ENCODE data around the gene CNNM4.
A peak's percentile ranks its signal among the peaks of the same experiment; 100 is the strongest.

Gene CNNM4

GRCh38 chr2:96816127-96816835, 55.6 kb downstream of the CNNM4 start, which contains the start of gene CNNM3:
CNNM3 (plus strand) TSS chr2:96816268; CDS start chr2:96816278, 10 bp downstream.
- peak; percentile 77 for DNase-seq

GRCh38 chr2:96816836-96817702, 56.4 kb downstream of the CNNM4 start:
- DNase-seq, result no peak

- no peak for DNase-seq
These were observed 57.2 kb downstream of the CNNM4 start for GRCh38 chr2:96817882-96818281.

- no peak for DNase-seq
These were observed 58.6 kb downstream of the CNNM4 start for GRCh38 chr2:96819128-96819875.

- DNase-seq, result no peak
These were observed 59.3 kb downstream of the CNNM4 start for GRCh38 chr2:96819876-96820511.

- DNase-seq, result no peak
These were observed 60.5 kb downstream of the CNNM4 start for GRCh38 chr2:96821113-96821675.

- no peak for DNase-seq
These were observed 62.1 kb downstream of the CNNM4 start for GRCh38 chr2:96822786-96823185.

GRCh38 chr2:96823198-96823597, 62.5 kb downstream of the CNNM4 start:
- no peak for DNase-seq

GRCh38 chr2:96824079-96824870, 63.6 kb downstream of the CNNM4 start:
- DNase-seq, result no peak

- DNase-seq, result no peak
These were observed 64.4 kb downstream of the CNNM4 start for GRCh38 chr2:96825057-96825456.

GRCh38 chr2:96826546-96827278, 66.0 kb downstream of the CNNM4 start:
- DNase-seq, result no peak

GRCh38 chr2:96828436-96828835, 67.7 kb downstream of the CNNM4 start:
- DNase-seq, result no peak

- no peak for DNase-seq
These were observed 68.2 kb downstream of the CNNM4 start for GRCh38 chr2:96828874-96829273.

GRCh38 chr2:96830044-96830562, 69.4 kb downstream of the CNNM4 start:
- no peak for DNase-seq

- no peak for DNase-seq
These were observed 71.0 kb downstream of the CNNM4 start for GRCh38 chr2:96831679-96832078.

GRCh38 chr2:96832408-96832753, 71.7 kb downstream of the CNNM4 start:
- no peak for DNase-seq

GRCh38 chr2:96832754-96833507, 72.2 kb downstream of the CNNM4 start:
- DNase-seq, result no peak

- DNase-seq, result no peak
These were observed 75.1 kb downstream of the CNNM4 start for GRCh38 chr2:96835830-96836229.

- no peak for DNase-seq
These were observed 76.9 kb downstream of the CNNM4 start for GRCh38 chr2:96837575-96837974.

All from MV-4-11 (cell line).